NCI-H128 (cell line): ENCODE measurements around the gene DMRT1.
"Not testable (repeated sequence)": the region's sequence is repeated elsewhere in the genome, so short reads cannot be mapped to it uniquely, and the experiment has no call there.

Experiments used
- DNase-seq: peaks from one replicate; lab custom pipeline; 2025; ENCODE audit not compliant: unreplicated experiment; lab: John Stamatoyannopoulos, UW

DMRT1 gene

GRCh38 chr9:995781-996180, 154.3 kb downstream of the DMRT1 start:
- DNase-seq, result no peak

DNA sequence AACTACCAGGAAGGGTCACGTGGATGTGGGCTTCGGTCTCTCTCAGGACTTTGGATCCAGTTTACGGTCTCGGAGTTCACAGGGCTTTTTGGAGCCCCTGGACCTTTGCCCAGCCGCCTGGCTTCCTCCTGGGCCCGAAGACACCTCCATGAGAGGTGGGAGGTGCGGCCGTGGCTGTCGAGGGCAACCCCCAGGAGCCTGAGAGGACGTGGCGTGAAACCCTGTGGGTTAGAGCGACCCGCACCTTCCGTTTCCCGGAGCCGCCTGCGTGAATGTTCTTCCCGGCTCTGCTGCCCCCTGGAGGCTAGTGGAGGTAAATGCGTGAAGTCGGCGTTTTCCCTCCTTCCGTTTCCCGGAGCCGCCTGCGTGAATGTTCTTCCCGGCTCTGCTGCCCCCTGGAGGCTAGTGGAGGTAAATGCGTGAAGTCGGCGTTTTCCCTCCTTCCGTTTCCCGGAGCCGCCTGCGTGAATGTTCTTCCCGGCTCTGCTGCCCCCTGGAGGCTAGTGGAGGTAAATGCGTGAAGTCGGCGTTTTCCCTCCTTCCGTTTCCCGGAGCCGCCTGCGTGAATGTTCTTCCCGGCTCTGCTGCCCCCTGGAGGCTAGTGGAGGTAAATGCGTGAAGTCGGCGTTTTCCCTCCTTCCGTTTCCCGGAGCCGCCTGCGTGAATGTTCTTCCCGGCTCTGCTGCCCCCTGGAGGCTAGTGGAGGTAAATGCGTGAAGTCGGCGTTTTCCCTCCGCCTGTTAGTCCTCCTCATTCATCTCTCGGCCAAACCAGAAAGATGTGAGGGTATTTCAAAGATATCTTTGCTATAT, 157.0 kb downstream of the DMRT1 start:
- not testable (repeated sequence) for DNase-seq

GRCh38 chr9:1001838-1002237, 160.3 kb downstream of the DMRT1 start:
- no peak for DNase-seq

DNA sequence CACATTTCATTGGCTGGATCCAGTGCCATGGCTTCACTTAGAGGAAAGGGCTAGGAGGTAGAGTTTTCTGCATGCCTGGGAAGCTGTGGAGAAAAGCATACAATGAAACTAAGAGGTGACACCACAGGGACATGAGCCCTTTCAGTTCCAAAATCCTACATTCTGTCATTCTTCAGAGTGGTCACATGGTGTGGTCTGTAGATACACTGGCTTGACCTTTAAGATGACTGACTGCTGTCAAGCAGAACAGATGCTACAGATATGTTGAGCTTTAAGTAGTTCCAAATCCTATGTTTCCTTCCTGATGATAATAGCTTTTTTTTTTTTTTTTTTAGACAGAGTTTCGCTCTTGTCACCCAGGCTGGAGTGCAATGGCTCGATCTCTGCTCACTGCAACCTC, 161.2 kb downstream of the DMRT1 start:
- DNase-seq, result no peak

DNA sequence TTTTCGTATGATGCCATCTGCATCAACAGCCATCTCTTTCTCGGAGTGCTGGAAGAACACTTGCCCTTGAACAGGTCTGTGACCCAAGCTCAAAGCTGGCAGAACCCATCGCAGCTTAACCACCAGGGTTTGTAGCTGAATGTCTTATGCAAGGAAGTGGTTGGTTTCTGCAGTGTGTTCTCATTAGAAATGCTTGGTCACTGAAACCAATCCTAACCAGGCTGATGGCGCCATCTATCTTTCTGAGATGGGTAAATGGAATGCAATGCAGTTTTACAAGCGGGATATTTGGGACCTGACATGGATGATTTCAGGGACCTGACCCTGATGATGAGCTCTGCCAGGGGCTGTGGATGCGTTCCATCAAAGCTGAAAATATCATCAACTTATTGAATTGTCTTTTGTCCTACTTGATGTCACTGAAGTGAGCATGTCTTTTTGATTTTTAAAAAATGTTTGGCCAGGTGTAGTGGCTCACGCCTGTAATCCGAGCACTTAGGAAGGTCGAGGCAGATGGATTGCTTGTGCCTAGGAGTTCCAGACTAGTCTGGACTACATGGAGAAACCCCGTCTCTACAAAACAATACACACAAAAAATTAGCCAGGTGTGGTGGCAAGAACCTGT, 163.7 kb downstream of the DMRT1 start:
- DNase-seq, result no peak

GRCh38 chr9:1007312-1007711, 165.8 kb downstream of the DMRT1 start:
- DNase-seq, result no peak

DNA sequence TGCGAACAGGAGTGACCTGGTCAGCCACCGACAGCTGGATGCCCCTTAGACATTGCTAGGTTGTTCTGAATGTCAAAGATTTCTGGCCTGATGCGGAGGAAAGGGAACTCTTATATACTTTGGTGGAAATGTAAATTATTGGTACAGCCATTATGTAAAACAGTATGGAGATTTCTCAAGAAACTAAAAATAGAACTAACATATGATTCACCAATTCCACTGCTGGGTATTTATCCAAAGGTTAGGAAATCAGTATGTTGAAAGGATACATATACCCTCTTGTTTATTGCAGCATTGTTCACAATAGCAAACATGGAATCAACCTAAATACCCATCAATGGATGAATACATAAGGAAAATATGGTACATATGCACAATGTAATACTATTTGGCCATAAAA, 166.7 kb downstream of the DMRT1 start:
- DNase-seq, result no peak

DNA sequence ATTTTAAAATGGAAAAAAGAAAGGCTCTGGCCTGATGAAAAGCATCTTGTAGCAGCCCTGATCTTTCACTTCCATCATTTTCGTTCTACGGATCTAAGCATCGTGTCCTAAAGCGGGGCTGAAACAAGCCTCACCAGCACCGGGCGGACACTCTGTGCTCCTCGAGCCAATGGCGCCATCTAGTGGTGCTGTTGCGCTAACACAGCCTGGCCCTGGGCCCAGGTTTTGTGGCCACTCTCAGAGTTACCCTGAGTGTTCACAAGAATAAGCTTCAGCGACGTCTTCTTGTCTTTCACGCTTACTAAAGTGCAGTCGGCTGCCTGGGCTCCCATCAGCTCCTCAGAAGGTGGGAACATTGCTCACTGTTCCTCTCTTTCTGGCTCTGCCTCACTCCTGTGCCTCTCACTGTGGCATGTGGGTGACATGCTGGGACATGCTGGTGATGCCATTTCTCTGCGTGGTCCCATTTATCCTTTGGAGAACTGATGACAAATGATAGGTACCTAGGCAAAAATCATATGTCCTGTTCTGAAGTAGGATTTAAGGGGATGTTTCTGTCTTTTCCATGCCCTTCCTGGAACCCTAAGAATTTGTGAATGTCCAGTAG, 167.7 kb downstream of the DMRT1 start:
- DNase-seq, result peak; percentile 77

- no peak for DNase-seq
These were observed 171.5 kb downstream of the DMRT1 start for GRCh38 chr9:1013021-1013420.

DNA sequence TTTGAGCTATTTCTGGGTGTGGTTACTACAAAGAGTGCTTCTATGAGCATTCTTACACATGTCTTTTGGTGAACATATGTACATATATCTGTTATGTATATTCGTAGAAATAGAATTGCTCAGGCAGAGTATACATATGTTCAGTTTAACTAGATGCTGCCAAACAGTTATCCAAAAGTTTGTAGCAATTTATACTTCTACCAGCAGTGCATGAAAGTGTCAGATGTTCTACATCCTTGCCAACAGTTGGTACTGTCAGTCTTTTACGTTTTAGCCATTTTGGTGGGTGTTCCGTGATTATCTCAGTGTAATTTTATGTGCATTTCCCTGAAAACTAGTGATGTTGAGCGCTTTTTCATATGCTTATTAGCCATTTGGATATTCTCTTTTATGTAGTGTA, 172.7 kb downstream of the DMRT1 start:
- no peak for DNase-seq

DNA sequence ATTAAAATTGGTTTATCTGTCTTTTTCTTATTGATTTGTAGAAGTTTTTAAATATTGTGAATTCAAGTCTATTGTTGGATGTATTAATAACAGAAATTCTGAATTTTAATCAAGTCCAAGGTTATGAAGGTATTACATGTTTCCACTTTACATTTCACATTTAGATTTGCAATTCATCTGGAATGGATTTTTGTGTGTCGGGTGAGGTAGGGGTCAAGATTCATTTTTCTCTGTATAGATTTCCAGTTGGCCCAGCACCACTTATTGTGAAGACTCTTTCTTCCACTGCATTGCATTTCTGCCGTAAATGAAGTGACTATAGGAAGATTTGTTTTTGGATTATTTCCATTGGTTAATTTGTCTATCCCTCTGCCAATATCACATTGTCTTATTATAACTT, 173.1 kb downstream of the DMRT1 start:
- no peak for DNase-seq

GRCh38 chr9:1018121-1018520, 176.6 kb downstream of the DMRT1 start:
- no peak for DNase-seq
